Right atrium auricular region (tissue), 2 donors: ENCODE results near the gene MED15. TPM values are rescaled to one million over a fixed set of nuclear protein-coding genes. Genes with fewer than 3 reads are reported as not detected.
A peak's percentile ranks its signal among the peaks of the same experiment; 100 is the strongest.

Experiments
- DNase-seq: peaks from one replicate; pipeline ENCODE4 v3.0.0-alpha.2; 2019; ENCODE audit warnings: low spot score
- H3K27ac ChIP-seq, 2 donors: fragments of 200-600 bp; sonication (generic); 1 replicate in 1 of 2; 2 replicates in 1 of 2; pipeline ENCODE4 v1.5.1; 2016 to 2019
- H3K27me3 ChIP-seq, 2 donors: fragments of 200-600 bp; sonication (generic); one replicate each; pipeline versions ENCODE4 v1.5.1 to v1.6.0; 2017 to 2019
- H3K36me3 ChIP-seq: fragments of 200-600 bp; sonication (generic); one replicate; pipeline ENCODE4 v1.5.1; 2016
- H3K4me1 ChIP-seq, 2 donors: fragments of 200-600 bp; sonication (generic); one replicate each; pipeline versions ENCODE4 v1.5.1 to v1.6.0; 2017 to 2019
- H3K4me3 ChIP-seq, 2 donors: fragments of 200-600 bp; sonication (generic); 1 replicate in 1 of 2; 2 replicates in 1 of 2; pipeline ENCODE4 v1.5.1; 2017 to 2019; ENCODE audit warnings: mild to moderate bottlenecking in 1 of 2, moderate library complexity in 1 of 2
- H3K9me3 ChIP-seq, 2 donors: fragments of 200-600 bp; sonication (generic); one replicate each; pipeline ENCODE4 v1.5.1; 2019
- CTCF ChIP-seq, 2 donors: fragments of 200-600 bp; sonication (generic); IDR thresholded peaks; one replicate each; pipeline ENCODE4 v1.5.1; 2019; ENCODE audit warnings: antibody characterized with exemption in 2 of 2
- total RNA-seq, 2 donors: library from RNA; depleted of rRNA; stranded (reverse); fragments of >200 nt; gene quantifications; one replicate each; pipeline ENCODE4 v1.1.0, GENCODE V29; 2016

Gene MED15
- total RNA-seq, 2 donors from 2014 or later = 18.8 to 40.6 TPM

- no peak for DNase-seq
- Histone ChIP-seq H3K9me3 (no peaks in the 10 kb centered on the region), H3K4me1 (no peaks in the 10 kb centered on the region), H3K4me3 (no peak overlapping the region), H3K27ac (no peak overlapping the region), H3K27me3 (no peaks in the 10 kb centered on the region), H3K36me3 (no peaks in the 10 kb centered on the region)
- TF ChIP-seq CTCF (IDR thresholded peaks at IDR 0.05) = no peak
These were observed 95.3 kb downstream of the MED15 start for GRCh38 chr22:20602609-20603164.

GRCh38 chr22:20604092-20604747 lies 96.8 kb downstream of the MED15 start:
- no peaks in the 10 kb centered on the region for H3K9me3 ChIP-seq
- no peaks in the 10 kb centered on the region for H3K27me3 ChIP-seq
- H3K4me1 ChIP-seq = no peaks in the 10 kb centered on the region
- H3K27ac ChIP-seq = no peak overlapping the region
- no peak overlapping the region for H3K4me3 ChIP-seq
- DNase-seq = no peak
- no peaks in the 10 kb centered on the region for H3K36me3 ChIP-seq
- TF ChIP-seq CTCF (IDR thresholded peaks at IDR 0.05) = no peak

GRCh38 chr22:20604776-20605221 lies 97.4 kb downstream of the MED15 start:
- H3K4me1 ChIP-seq = no peaks in the 10 kb centered on the region
- H3K9me3 ChIP-seq = no peaks in the 10 kb centered on the region
- TF ChIP-seq CTCF (IDR thresholded peaks at IDR 0.05) = no peak
- no peaks in the 10 kb centered on the region for H3K36me3 ChIP-seq
- H3K27ac ChIP-seq = no peak overlapping the region
- H3K4me3 ChIP-seq = no peak overlapping the region
- no peaks in the 10 kb centered on the region for H3K27me3 ChIP-seq
- DNase-seq = no peak

GRCh38 chr22:20605328-20605727 lies 97.9 kb downstream of the MED15 start:
- Histone ChIP-seq H3K9me3 (no peaks in the 10 kb centered on the region), H3K4me1 (no peaks in the 10 kb centered on the region), H3K27ac (no peak overlapping the region), H3K4me3 (no peak overlapping the region), H3K27me3 (no peaks in the 10 kb centered on the region), H3K36me3 (no peaks in the 10 kb centered on the region)
- no peak for DNase-seq
- no peak for TF ChIP-seq CTCF (IDR thresholded peaks at IDR 0.05)

GRCh38 chr22:20606041-20606783 lies 98.8 kb downstream of the MED15 start:
- no peaks in the 10 kb centered on the region for H3K4me1 ChIP-seq
- H3K36me3 ChIP-seq = no peaks in the 10 kb centered on the region
- no peak for DNase-seq
- no peak overlapping the region for H3K4me3 ChIP-seq
- H3K27ac ChIP-seq = no peak overlapping the region
- no peaks in the 10 kb centered on the region for H3K27me3 ChIP-seq
- H3K9me3 ChIP-seq = no peaks in the 10 kb centered on the region
- TF ChIP-seq CTCF (IDR thresholded peaks at IDR 0.05) = peak in 1 of 2 donors; percentile 62
